ENCODE results near the gene OOSP4B.

Gene OOSP4B

GRCh38 chr11:60056349-60056969, 39.5 kb downstream of the OOSP4B start, which contains the start of gene MS4A3:
MS4A3 (plus strand) TSS chr11:60056665; CDS start chr11:60061161, 4,496 bp downstream.
- Histone ChIP-seq H3K4me3 (ENCODE audit: low read depth, low read length) (no peak within 1 kb of the TSS), H3K9me3 (ENCODE audit: severe bottlenecking) (no peaks in the 10 kb centered on the region), H3K27me3 (ENCODE audit: insufficient read depth, low read depth, severe bottlenecking) (no peaks in the 10 kb centered on the region), H3K27ac (no peak within 1 kb of the TSS), H3K36me3 (no peaks in the 10 kb centered on the region)
- TF ChIP-seq CTCF (IDR thresholded peaks at IDR 0.05; ENCODE audit: low read depth, low read length) = no peak
- no peak for DNase-seq

GRCh38 chr11:60059052-60059451, 42.1 kb downstream of the OOSP4B start:
- Histone ChIP-seq H3K36me3 (no peaks in the 10 kb centered on the region), H3K27ac (no peak overlapping the region), H3K27me3 (ENCODE audit: insufficient read depth, low read depth, severe bottlenecking) (no peaks in the 10 kb centered on the region), H3K9me3 (ENCODE audit: severe bottlenecking) (no peaks in the 10 kb centered on the region), H3K4me3 (ENCODE audit: low read depth, low read length) (no peak overlapping the region)
- no peak for TF ChIP-seq CTCF (IDR thresholded peaks at IDR 0.05; ENCODE audit: low read depth, low read length)
- no peak for DNase-seq

- Histone ChIP-seq H3K9me3 (ENCODE audit: severe bottlenecking) (no peaks in the 10 kb centered on the region), H3K36me3 (no peaks in the 10 kb centered on the region), H3K27me3 (ENCODE audit: insufficient read depth, low read depth, severe bottlenecking) (no peaks in the 10 kb centered on the region), H3K4me3 (ENCODE audit: low read depth, low read length) (no peak overlapping the region), H3K27ac (no peak overlapping the region)
- DNase-seq = no peak
- TF ChIP-seq CTCF (IDR thresholded peaks at IDR 0.05; ENCODE audit: low read depth, low read length) = no peak
Observed at GRCh38 chr11:60059521-60060240, 42.7 kb downstream of the OOSP4B start.

- Histone ChIP-seq H3K27me3 (ENCODE audit: insufficient read depth, low read depth, severe bottlenecking) (no peaks in the 10 kb centered on the region), H3K9me3 (ENCODE audit: severe bottlenecking) (no peaks in the 10 kb centered on the region), H3K27ac (no peak overlapping the region), H3K36me3 (no peaks in the 10 kb centered on the region), H3K4me3 (ENCODE audit: low read depth, low read length) (no peak overlapping the region)
- no peak for TF ChIP-seq CTCF (IDR thresholded peaks at IDR 0.05; ENCODE audit: low read depth, low read length)
- DNase-seq = no peak
Observed at GRCh38 chr11:60064111-60064510, 47.1 kb downstream of the OOSP4B start.

- Histone ChIP-seq H3K36me3 (no peaks in the 10 kb centered on the region), H3K27me3 (ENCODE audit: insufficient read depth, low read depth, severe bottlenecking) (no peaks in the 10 kb centered on the region), H3K4me3 (ENCODE audit: low read depth, low read length) (no peak overlapping the region), H3K9me3 (ENCODE audit: severe bottlenecking) (no peaks in the 10 kb centered on the region), H3K27ac (no peak overlapping the region)
- DNase-seq = no peak
- TF ChIP-seq CTCF (IDR thresholded peaks at IDR 0.05; ENCODE audit: low read depth, low read length) = no peak
Observed at GRCh38 chr11:60065801-60066200, 48.8 kb downstream of the OOSP4B start.

Data from WERI-Rb-1 (cell line).